HEK293 (cell line): ENCODE measurements around the gene SLC22A14.

ENCODE experiments used
- SP2 ChIP-seq: fragments of 450-650 bp; formaldehyde crosslinking; IDR thresholded peaks from 2 replicates; pipeline ENCODE4 v1.5.1; 2016; ENCODE audit warnings: missing biosample characterization, missing genetic modification characterization
- ZBTB21 ChIP-seq: fragments of 450-650 bp; formaldehyde crosslinking; IDR thresholded peaks from 2 replicates; pipeline ENCODE4 v1.5.1; 2017; ENCODE audit warnings: missing biosample characterization, missing genetic modification characterization
- ZBTB49 ChIP-seq: fragments of 450-650 bp; formaldehyde crosslinking; IDR thresholded peaks from 2 replicates; pipeline ENCODE4 v1.5.1; 2016; ENCODE audit warnings: missing biosample characterization, missing genetic modification characterization, low read depth
- ZNF529 ChIP-seq: fragments of 450-650 bp; formaldehyde crosslinking; IDR thresholded peaks from 2 replicates; pipeline ENCODE4 v1.5.1; 2017; ENCODE audit warnings: missing genetic modification characterization, missing biosample characterization; ENCODE audit not compliant: insufficient replicate concordance
- ZNF561 ChIP-seq: fragments of 450-650 bp; IDR thresholded peaks from 2 replicates; pipeline ENCODE4 v1.5.1; 2018; ENCODE audit warnings: missing biosample characterization, missing genetic modification characterization, borderline replicate concordance
- TF ChIP-seq, protein P1 (sequence below): fragments of 450-650 bp; formaldehyde crosslinking; IDR thresholded peaks from 2 replicates; pipeline ENCODE4 v1.5.1; 2016; ENCODE audit warnings: missing biosample characterization, missing genetic modification characterization
- TF ChIP-seq, protein P2 (sequence below): IDR thresholded peaks from 2 replicates; pipeline ENCODE4 v1.6.1; 2011; ENCODE audit warnings: mild to moderate bottlenecking, low read depth, low read length, borderline replicate concordance

GRCh38 chr3:38314112-38314763, 32.1 kb downstream of the SLC22A14 start:
- TF ChIP-seq, protein P1, sequence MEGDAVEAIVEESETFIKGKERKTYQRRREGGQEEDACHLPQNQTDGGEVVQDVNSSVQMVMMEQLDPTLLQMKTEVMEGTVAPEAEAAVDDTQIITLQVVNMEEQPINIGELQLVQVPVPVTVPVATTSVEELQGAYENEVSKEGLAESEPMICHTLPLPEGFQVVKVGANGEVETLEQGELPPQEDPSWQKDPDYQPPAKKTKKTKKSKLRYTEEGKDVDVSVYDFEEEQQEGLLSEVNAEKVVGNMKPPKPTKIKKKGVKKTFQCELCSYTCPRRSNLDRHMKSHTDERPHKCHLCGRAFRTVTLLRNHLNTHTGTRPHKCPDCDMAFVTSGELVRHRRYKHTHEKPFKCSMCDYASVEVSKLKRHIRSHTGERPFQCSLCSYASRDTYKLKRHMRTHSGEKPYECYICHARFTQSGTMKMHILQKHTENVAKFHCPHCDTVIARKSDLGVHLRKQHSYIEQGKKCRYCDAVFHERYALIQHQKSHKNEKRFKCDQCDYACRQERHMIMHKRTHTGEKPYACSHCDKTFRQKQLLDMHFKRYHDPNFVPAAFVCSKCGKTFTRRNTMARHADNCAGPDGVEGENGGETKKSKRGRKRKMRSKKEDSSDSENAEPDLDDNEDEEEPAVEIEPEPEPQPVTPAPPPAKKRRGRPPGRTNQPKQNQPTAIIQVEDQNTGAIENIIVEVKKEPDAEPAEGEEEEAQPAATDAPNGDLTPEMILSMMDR (tag by site-specific recombination) = no peak
- TF ChIP-seq ZBTB49 (tag by site-specific recombination) = no peak
- TF ChIP-seq SP2 = no peak
- no peak for TF ChIP-seq ZNF561 (tag by site-specific recombination)
- TF ChIP-seq, protein P2, sequence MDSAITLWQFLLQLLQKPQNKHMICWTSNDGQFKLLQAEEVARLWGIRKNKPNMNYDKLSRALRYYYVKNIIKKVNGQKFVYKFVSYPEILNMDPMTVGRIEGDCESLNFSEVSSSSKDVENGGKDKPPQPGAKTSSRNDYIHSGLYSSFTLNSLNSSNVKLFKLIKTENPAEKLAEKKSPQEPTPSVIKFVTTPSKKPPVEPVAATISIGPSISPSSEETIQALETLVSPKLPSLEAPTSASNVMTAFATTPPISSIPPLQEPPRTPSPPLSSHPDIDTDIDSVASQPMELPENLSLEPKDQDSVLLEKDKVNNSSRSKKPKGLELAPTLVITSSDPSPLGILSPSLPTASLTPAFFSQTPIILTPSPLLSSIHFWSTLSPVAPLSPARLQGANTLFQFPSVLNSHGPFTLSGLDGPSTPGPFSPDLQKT = no peak
- no peak for TF ChIP-seq ZBTB21 (tag by site-specific recombination)
- TF ChIP-seq ZNF529 (tag by site-specific recombination) = no peak
